HEK293 (cell line): ENCODE results near the gene C19orf73.

ENCODE experiments used
- GLI4 ChIP-seq: fragments of 450-650 bp; formaldehyde crosslinking; IDR thresholded peaks from 2 replicates; pipeline ENCODE4 v1.5.1; 2016; ENCODE audit warnings: missing biosample characterization, missing genetic modification characterization
- GLIS2 ChIP-seq: fragments of 450-650 bp; formaldehyde crosslinking; IDR thresholded peaks from 2 replicates; pipeline ENCODE4 v1.5.1; 2016; ENCODE audit warnings: missing biosample characterization, missing genetic modification characterization
- HOXA7 ChIP-seq: sonication (generic); formaldehyde crosslinking; IDR thresholded peaks from 2 replicates; pipeline ENCODE4 v1.8.1; 2022; ENCODE audit warnings: missing genetic modification reagents, borderline replicate concordance
- KLF16 ChIP-seq: fragments of 450-650 bp; formaldehyde crosslinking; IDR thresholded peaks from 2 replicates; pipeline ENCODE4 v1.5.1; 2017; ENCODE audit warnings: missing biosample characterization, missing genetic modification characterization
- KLF17 ChIP-seq: fragments of 450-650 bp; formaldehyde crosslinking; IDR thresholded peaks from 2 replicates; pipeline ENCODE4 v1.5.1; 2016; ENCODE audit warnings: missing biosample characterization, missing genetic modification characterization
- MYNN ChIP-seq: fragments of 450-650 bp; formaldehyde crosslinking; IDR thresholded peaks from 2 replicates; pipeline ENCODE4 v1.5.1; 2016; ENCODE audit warnings: missing biosample characterization, missing genetic modification characterization, borderline replicate concordance
- PRDM10 ChIP-seq: fragments of 450-650 bp; formaldehyde crosslinking; IDR thresholded peaks from 2 replicates; pipeline ENCODE4 v1.5.1; 2016; ENCODE audit warnings: missing biosample characterization, missing genetic modification characterization
- PRDM4 ChIP-seq: fragments of 450-650 bp; formaldehyde crosslinking; IDR thresholded peaks from 2 replicates; pipeline ENCODE4 v1.5.1; 2017; ENCODE audit warnings: missing biosample characterization, missing genetic modification characterization
- PRDM6 ChIP-seq: fragments of 450-650 bp; formaldehyde crosslinking; IDR thresholded peaks from 2 replicates; pipeline ENCODE4 v1.5.1; 2017; ENCODE audit warnings: missing biosample characterization, missing genetic modification characterization
- SP7 ChIP-seq: fragments of 450-650 bp; formaldehyde crosslinking; IDR thresholded peaks from 2 replicates; pipeline ENCODE4 v1.5.1; 2016; ENCODE audit warnings: missing biosample characterization, missing genetic modification characterization
- YY2 ChIP-seq: fragments of 450-650 bp; formaldehyde crosslinking; IDR thresholded peaks from 2 replicates; pipeline ENCODE4 v1.5.1; 2016; ENCODE audit warnings: missing biosample characterization, missing genetic modification characterization
- ZBTB26 ChIP-seq: fragments of 450-650 bp; formaldehyde crosslinking; optimal IDR thresholded peaks from 2 replicates; pipeline ENCODE3; 2016; ENCODE audit warnings: missing biosample characterization, mild to moderate bottlenecking, missing genetic modification characterization
- ZFP69B ChIP-seq: fragments of 450-650 bp; formaldehyde crosslinking; IDR thresholded peaks from 2 replicates; pipeline ENCODE4 v1.5.1; 2016; ENCODE audit warnings: missing biosample characterization, missing genetic modification characterization
- ZNF10 ChIP-seq: fragments of 450-650 bp; formaldehyde crosslinking; IDR thresholded peaks from 2 replicates; pipeline ENCODE4 v1.5.1; 2017; ENCODE audit warnings: missing biosample characterization, missing genetic modification characterization
- ZNF112 ChIP-seq: fragments of 450-650 bp; formaldehyde crosslinking; IDR thresholded peaks from 2 replicates; pipeline ENCODE4 v1.5.0; 2017; ENCODE audit warnings: missing biosample characterization, missing genetic modification characterization
- ZNF214 ChIP-seq: fragments of 450-650 bp; formaldehyde crosslinking; IDR thresholded peaks from 2 replicates; pipeline ENCODE4 v1.5.1; 2017; ENCODE audit warnings: missing biosample characterization, mild to moderate bottlenecking, missing genetic modification characterization, borderline replicate concordance
- ZNF223 ChIP-seq: fragments of 450-650 bp; formaldehyde crosslinking; IDR thresholded peaks from 2 replicates; pipeline ENCODE4 v1.5.1; 2016; ENCODE audit warnings: missing biosample characterization, missing genetic modification characterization
- ZNF37A ChIP-seq: fragments of 450-650 bp; IDR thresholded peaks from 2 replicates; pipeline ENCODE4 v1.5.1; 2018; ENCODE audit warnings: missing biosample characterization, missing genetic modification characterization
- ZNF391 ChIP-seq: fragments of 450-650 bp; formaldehyde crosslinking; IDR thresholded peaks from 2 replicates; pipeline ENCODE4 v1.5.1; 2016; ENCODE audit warnings: low read depth, missing biosample characterization, missing genetic modification characterization, borderline replicate concordance
- ZNF404 ChIP-seq: fragments of 450-650 bp; formaldehyde crosslinking; IDR thresholded peaks from 2 replicates; pipeline ENCODE4 v1.5.1; 2017; ENCODE audit warnings: missing biosample characterization, missing genetic modification characterization
- ZNF624 ChIP-seq: fragments of 450-650 bp; formaldehyde crosslinking; IDR thresholded peaks from 2 replicates; pipeline ENCODE4 v1.5.1; 2017; ENCODE audit warnings: missing biosample characterization, missing genetic modification characterization
- ZNF670 ChIP-seq: fragments of 450-650 bp; formaldehyde crosslinking; IDR thresholded peaks from 2 replicates; pipeline ENCODE4 v1.5.1; 2016; ENCODE audit warnings: missing biosample characterization, missing genetic modification characterization, low read depth
- ZNF707 ChIP-seq: fragments of 450-650 bp; formaldehyde crosslinking; IDR thresholded peaks from 2 replicates; pipeline ENCODE4 v1.5.1; 2016; ENCODE audit warnings: missing biosample characterization, missing genetic modification characterization
- ZNF776 ChIP-seq: fragments of 450-650 bp; formaldehyde crosslinking; IDR thresholded peaks from 2 replicates; pipeline ENCODE4 v1.5.0; 2017; ENCODE audit warnings: missing biosample characterization, missing genetic modification characterization, borderline replicate concordance
- ZSCAN18 ChIP-seq: fragments of 450-650 bp; formaldehyde crosslinking; IDR thresholded peaks from 2 replicates; pipeline ENCODE4 v1.5.1; 2016; ENCODE audit warnings: missing biosample characterization, missing genetic modification characterization

Gene C19orf73

GRCh38 chr19:49150106-49150943, 31.4 kb upstream of the C19orf73 start (continued):
- TF ChIP-seq KLF17 (tag by site-specific recombination) (no peak), ZNF776 (tag by site-specific recombination) (no peak), PRDM4 (tag by site-specific recombination) (0 out of 2 replicates have a peak, but pooled peaks have one; percentile 19), GLIS2 (peak; percentile 60), ZFP69B (tag by site-specific recombination) (no peak), ZNF391 (tag by site-specific recombination) (0 out of 2 replicates have a peak, but pooled peaks have one; percentile 5), KLF16 (tag by site-specific recombination) (peak; percentile 90), ZBTB26 (peak; percentile 89), ZNF670 (no peak), ZNF223 (no peak), HOXA7 (CRISPR knock-in tag) (no peak), SP7 (tag by site-specific recombination) (peak; percentile 75; the same call in 1 of the 2 replicates), ZNF707 (tag by site-specific recombination) (no peak), ZNF624 (tag by site-specific recombination) (no peak), ZNF37A (tag by site-specific recombination) (no peak), PRDM10 (tag by site-specific recombination) (peak; percentile 100), ZNF112 (tag by site-specific recombination) (no peak), ZNF214 (tag by site-specific recombination) (no peak), YY2 (tag by site-specific recombination) (no peak), GLI4 (no peak), ZNF404 (tag by site-specific recombination) (no peak), PRDM6 (tag by site-specific recombination) (no peak), ZNF10 (tag by site-specific recombination) (no peak), MYNN (tag by site-specific recombination) (no peak), ZSCAN18 (no peak)
